HepG2 (cell line): ENCODE results near the gene PON1.

Source experiments
- JUND ChIP-seq: sonication (generic); formaldehyde crosslinking; IDR thresholded peaks from 2 replicates; pipeline ENCODE4 v1.8.0; 2022; ENCODE audit warnings: mild to moderate bottlenecking, missing genetic modification reagents
- MYNN ChIP-seq: sonication (generic); formaldehyde crosslinking; IDR thresholded peaks from 2 replicates; pipeline ENCODE4 v1.4.0; 2020; ENCODE audit warnings: mild to moderate bottlenecking, low read depth, missing genetic modification reagents
- REPIN1 ChIP-seq: sonication (generic); formaldehyde crosslinking; IDR thresholded peaks from 2 replicates; pipeline ENCODE4 v1.8.0; 2022; ENCODE audit warnings: missing genetic modification reagents, low read depth, mild to moderate bottlenecking, borderline replicate concordance
- SAP130 ChIP-seq: IDR thresholded peaks from 2 replicates; pipeline ENCODE4 v1.6.1; 2016; ENCODE audit warnings: low read depth
- ZNF772 ChIP-seq: sonication (generic); formaldehyde crosslinking; IDR thresholded peaks from 2 replicates; pipeline ENCODE4 v1.5.0; 2020; ENCODE audit warnings: mild to moderate bottlenecking, missing genetic modification reagents
- ZNF83 ChIP-seq: sonication (generic); formaldehyde crosslinking; IDR thresholded peaks from 2 replicates; pipeline ENCODE4 v1.4.0; 2020; ENCODE audit warnings: missing genetic modification reagents, mild to moderate bottlenecking, borderline replicate concordance
- TF ChIP-seq, protein P1 (sequence below): sonication (generic); formaldehyde crosslinking; IDR thresholded peaks from 2 replicates; pipeline ENCODE4 v1.4.0; 2020; ENCODE audit warnings: missing genetic modification reagents
- TF ChIP-seq, protein P2 (sequence below): sonication (generic); formaldehyde crosslinking; IDR thresholded peaks from 2 replicates; pipeline ENCODE4 v1.5.1; 2020; ENCODE audit warnings: mild to moderate bottlenecking, missing genetic modification reagents, moderate library complexity
- TF ChIP-seq, protein P3 (sequence below): sonication (generic); formaldehyde crosslinking; IDR thresholded peaks from 2 replicates; pipeline ENCODE4 v1.5.0; 2020; ENCODE audit warnings: mild to moderate bottlenecking, missing genetic modification reagents, moderate library complexity

DNA sequence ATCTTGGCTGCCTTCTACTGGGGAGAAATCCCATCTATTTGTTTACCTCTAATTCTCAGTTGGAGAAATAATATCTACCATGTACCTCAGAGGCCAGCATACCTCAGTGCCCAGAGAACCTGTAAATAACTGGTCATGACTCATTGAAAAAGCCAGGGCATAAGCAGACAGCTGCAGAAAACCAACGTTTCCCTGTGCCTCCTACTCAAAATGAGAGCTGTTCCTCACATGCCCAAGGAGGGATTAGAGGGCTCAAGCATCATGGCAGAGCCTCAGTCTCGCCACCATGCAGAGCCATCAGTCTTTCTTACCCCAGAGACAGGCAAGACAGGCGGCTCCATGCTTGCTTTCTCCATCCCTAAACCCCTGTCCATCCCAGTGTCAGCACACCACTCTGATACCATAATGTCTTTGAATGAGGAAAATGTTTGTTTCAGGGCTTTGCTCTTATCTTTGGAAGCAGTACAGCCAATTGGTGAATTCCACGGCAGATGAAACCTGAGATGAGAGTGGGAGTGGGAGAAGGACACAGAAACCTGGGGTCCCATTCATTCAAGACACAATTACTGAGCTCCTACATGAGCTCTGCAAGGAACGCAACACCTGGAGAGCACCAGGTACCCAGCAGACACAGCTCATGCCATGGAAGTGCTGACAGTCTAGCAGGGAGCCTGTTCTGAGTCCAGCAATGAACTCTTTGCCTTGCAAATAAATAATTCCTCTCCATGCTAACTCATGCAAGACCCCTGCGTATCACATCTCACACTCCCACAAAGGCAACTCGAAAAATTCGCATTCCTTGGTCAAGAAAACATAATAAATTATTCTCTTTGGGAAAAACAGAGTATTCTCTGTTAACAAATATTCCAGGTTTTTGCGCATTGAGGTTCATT, 21.1 kb downstream of the PON1 start:
- TF ChIP-seq MYNN (CRISPR knock-in tag) (no peak), REPIN1 (no peak), SAP130 (no peak), ZNF83 (CRISPR knock-in tag) (no peak), JUND (CRISPR knock-in tag) (no peak), ZNF772 (CRISPR knock-in tag) (no peak)
- TF ChIP-seq, protein P1, sequence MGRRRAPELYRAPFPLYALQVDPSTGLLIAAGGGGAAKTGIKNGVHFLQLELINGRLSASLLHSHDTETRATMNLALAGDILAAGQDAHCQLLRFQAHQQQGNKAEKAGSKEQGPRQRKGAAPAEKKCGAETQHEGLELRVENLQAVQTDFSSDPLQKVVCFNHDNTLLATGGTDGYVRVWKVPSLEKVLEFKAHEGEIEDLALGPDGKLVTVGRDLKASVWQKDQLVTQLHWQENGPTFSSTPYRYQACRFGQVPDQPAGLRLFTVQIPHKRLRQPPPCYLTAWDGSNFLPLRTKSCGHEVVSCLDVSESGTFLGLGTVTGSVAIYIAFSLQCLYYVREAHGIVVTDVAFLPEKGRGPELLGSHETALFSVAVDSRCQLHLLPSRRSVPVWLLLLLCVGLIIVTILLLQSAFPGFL (CRISPR knock-in tag) = no peak
- TF ChIP-seq, protein P2, sequence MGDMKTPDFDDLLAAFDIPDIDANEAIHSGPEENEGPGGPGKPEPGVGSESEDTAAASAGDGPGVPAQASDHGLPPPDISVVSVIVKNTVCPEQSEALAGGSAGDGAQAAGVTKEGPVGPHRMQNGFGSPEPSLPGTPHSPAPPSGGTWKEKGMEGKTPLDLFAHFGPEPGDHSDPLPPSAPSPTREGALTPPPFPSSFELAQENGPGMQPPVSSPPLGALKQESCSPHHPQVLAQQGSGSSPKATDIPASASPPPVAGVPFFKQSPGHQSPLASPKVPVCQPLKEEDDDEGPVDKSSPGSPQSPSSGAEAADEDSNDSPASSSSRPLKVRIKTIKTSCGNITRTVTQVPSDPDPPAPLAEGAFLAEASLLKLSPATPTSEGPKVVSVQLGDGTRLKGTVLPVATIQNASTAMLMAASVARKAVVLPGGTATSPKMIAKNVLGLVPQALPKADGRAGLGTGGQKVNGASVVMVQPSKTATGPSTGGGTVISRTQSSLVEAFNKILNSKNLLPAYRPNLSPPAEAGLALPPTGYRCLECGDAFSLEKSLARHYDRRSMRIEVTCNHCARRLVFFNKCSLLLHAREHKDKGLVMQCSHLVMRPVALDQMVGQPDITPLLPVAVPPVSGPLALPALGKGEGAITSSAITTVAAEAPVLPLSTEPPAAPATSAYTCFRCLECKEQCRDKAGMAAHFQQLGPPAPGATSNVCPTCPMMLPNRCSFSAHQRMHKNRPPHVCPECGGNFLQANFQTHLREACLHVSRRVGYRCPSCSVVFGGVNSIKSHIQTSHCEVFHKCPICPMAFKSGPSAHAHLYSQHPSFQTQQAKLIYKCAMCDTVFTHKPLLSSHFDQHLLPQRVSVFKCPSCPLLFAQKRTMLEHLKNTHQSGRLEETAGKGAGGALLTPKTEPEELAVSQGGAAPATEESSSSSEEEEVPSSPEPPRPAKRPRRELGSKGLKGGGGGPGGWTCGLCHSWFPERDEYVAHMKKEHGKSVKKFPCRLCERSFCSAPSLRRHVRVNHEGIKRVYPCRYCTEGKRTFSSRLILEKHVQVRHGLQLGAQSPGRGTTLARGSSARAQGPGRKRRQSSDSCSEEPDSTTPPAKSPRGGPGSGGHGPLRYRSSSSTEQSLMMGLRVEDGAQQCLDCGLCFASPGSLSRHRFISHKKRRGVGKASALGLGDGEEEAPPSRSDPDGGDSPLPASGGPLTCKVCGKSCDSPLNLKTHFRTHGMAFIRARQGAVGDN (CRISPR knock-in tag) = no peak
- TF ChIP-seq, protein P3, sequence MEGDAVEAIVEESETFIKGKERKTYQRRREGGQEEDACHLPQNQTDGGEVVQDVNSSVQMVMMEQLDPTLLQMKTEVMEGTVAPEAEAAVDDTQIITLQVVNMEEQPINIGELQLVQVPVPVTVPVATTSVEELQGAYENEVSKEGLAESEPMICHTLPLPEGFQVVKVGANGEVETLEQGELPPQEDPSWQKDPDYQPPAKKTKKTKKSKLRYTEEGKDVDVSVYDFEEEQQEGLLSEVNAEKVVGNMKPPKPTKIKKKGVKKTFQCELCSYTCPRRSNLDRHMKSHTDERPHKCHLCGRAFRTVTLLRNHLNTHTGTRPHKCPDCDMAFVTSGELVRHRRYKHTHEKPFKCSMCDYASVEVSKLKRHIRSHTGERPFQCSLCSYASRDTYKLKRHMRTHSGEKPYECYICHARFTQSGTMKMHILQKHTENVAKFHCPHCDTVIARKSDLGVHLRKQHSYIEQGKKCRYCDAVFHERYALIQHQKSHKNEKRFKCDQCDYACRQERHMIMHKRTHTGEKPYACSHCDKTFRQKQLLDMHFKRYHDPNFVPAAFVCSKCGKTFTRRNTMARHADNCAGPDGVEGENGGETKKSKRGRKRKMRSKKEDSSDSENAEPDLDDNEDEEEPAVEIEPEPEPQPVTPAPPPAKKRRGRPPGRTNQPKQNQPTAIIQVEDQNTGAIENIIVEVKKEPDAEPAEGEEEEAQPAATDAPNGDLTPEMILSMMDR = no peak
